ENCODE measurements around the gene UQCC2. TPM values are rescaled to one million over a fixed set of nuclear protein-coding genes. Genes with fewer than 3 reads are reported as not detected.

The UQCC2 gene
- polyA plus RNA-seq, 10 donors: 55.0 to 85.8 (median 69.2) TPM

GRCh38 chr6:33692078-33692759 is 19.3 kb downstream of the UQCC2 start:
- DNase-seq: no peak

- no peak for DNase-seq
Measured at GRCh38 chr6:33691456-33692077, 19.9 kb downstream of the UQCC2 start.

GRCh38 chr6:33690766-33691165 is 20.7 kb downstream of the UQCC2 start:
- no peak for DNase-seq

- DNase-seq: no peak
Measured at GRCh38 chr6:33689879-33690278, 21.6 kb downstream of the UQCC2 start.

GRCh38 chr6:33689148-33689494 is 22.4 kb downstream of the UQCC2 start:
- DNase-seq: no peak

GRCh38 chr6:33688451-33689147 is 22.9 kb downstream of the UQCC2 start:
- DNase-seq: no peak

GRCh38 chr6:33688006-33688405 is 23.5 kb downstream of the UQCC2 start:
- DNase-seq: no peak

GRCh38 chr6:33686981-33687975 is 24.2 kb downstream of the UQCC2 start:
- no peak for DNase-seq

GRCh38 chr6:33686225-33686924 is 25.1 kb downstream of the UQCC2 start:
- no peak for DNase-seq

- DNase-seq: no peak
Measured at GRCh38 chr6:33685411-33686224, 25.9 kb downstream of the UQCC2 start.

- DNase-seq: no peak
Measured at GRCh38 chr6:33684983-33685382, 26.5 kb downstream of the UQCC2 start.

GRCh38 chr6:33684428-33684896 is 27.0 kb downstream of the UQCC2 start:
- DNase-seq: no peak

- no peak for DNase-seq
Measured at GRCh38 chr6:33683576-33684427, 27.7 kb downstream of the UQCC2 start.

- no peak for DNase-seq
Measured at GRCh38 chr6:33683051-33683571, 28.4 kb downstream of the UQCC2 start.

GRCh38 chr6:33682341-33682740 is 29.2 kb downstream of the UQCC2 start:
- DNase-seq: no peak

- no peak for DNase-seq
Measured at GRCh38 chr6:33679761-33680160, 31.7 kb downstream of the UQCC2 start.

- no peak for DNase-seq
Measured at GRCh38 chr6:33678932-33679490, 32.5 kb downstream of the UQCC2 start.

GRCh38 chr6:33678233-33678931 is 33.1 kb downstream of the UQCC2 start:
- no peak for DNase-seq

All from muscle of back (tissue), 11 donors.